Neutrophil (primary cell): Measurements from ENCODE around the gene HLA-DPB1.

ENCODE experiments used
- H3K27ac ChIP-seq: fragments of 200-600 bp; sonication (generic); 2 replicates; pipeline ENCODE4 v1.5.1; 2016; ENCODE audit warnings: mild to moderate bottlenecking, moderate library complexity
- H3K27me3 ChIP-seq: fragments of 200-600 bp; sonication (generic); 2 replicates; pipeline ENCODE4 v1.6.0; 2016; ENCODE audit warnings: mild to moderate bottlenecking
- H3K36me3 ChIP-seq: fragments of 200-600 bp; sonication (generic); 2 replicates; pipeline ENCODE4 v1.5.1; 2017
- H3K4me1 ChIP-seq, 2 experiments: fragments of 200-600 bp in 1 of 2; sonication (generic) in 1 of 2; 1 replicate in 1 of 2; 2 replicates in 1 of 2; pipeline versions ENCODE4 v1.5.1 to v1.6.1; 2013 to 2016; ENCODE audit warnings: low read depth in 1 of 2, low read length in 1 of 2, mild to moderate bottlenecking in 1 of 2, moderate library complexity in 1 of 2; ENCODE audit not compliant: control insufficient read depth in 1 of 2, insufficient read depth in 1 of 2
- H3K4me3 ChIP-seq, 2 experiments: fragments of 200-600 bp in 1 of 2; sonication (generic) in 1 of 2; 1 replicate in 1 of 2; 2 replicates in 1 of 2; pipeline ENCODE4 v1.5.1; 2013 to 2016; ENCODE audit warnings: low read depth in 1 of 2, low read length in 1 of 2, mild to moderate bottlenecking in 1 of 2, moderate library complexity in 1 of 2
- H3K9me3 ChIP-seq: fragments of 200-600 bp; sonication (generic); 2 replicates; pipeline ENCODE4 v1.5.1; 2016
- CTCF ChIP-seq: fragments of 200-600 bp; sonication (generic); IDR thresholded peaks from 2 replicates; pipeline ENCODE4 v1.5.1; 2016; ENCODE audit warnings: antibody characterized with exemption

Gene HLA-DPB1

GRCh38 chr6:33114406-33114805 is 38.6 kb downstream of the HLA-DPB1 start:
- H3K27ac ChIP-seq: no peak overlapping the region
- no peaks in the 10 kb centered on the region for H3K36me3 ChIP-seq
- no peaks in the 10 kb centered on the region for H3K9me3 ChIP-seq
- peaks cover 80% of the 10 kb centered on the region for H3K27me3 ChIP-seq
- no peak overlapping the region for H3K4me3 ChIP-seq
- TF ChIP-seq CTCF: no peak
- H3K4me1 ChIP-seq: no peaks in the 10 kb centered on the region

- H3K27me3 ChIP-seq: peaks cover 77% of the 10 kb centered on the region
- no peaks in the 10 kb centered on the region for H3K4me1 ChIP-seq
Observed at GRCh38 chr6:33116417-33116816, 40.6 kb downstream of the HLA-DPB1 start.

DNA sequence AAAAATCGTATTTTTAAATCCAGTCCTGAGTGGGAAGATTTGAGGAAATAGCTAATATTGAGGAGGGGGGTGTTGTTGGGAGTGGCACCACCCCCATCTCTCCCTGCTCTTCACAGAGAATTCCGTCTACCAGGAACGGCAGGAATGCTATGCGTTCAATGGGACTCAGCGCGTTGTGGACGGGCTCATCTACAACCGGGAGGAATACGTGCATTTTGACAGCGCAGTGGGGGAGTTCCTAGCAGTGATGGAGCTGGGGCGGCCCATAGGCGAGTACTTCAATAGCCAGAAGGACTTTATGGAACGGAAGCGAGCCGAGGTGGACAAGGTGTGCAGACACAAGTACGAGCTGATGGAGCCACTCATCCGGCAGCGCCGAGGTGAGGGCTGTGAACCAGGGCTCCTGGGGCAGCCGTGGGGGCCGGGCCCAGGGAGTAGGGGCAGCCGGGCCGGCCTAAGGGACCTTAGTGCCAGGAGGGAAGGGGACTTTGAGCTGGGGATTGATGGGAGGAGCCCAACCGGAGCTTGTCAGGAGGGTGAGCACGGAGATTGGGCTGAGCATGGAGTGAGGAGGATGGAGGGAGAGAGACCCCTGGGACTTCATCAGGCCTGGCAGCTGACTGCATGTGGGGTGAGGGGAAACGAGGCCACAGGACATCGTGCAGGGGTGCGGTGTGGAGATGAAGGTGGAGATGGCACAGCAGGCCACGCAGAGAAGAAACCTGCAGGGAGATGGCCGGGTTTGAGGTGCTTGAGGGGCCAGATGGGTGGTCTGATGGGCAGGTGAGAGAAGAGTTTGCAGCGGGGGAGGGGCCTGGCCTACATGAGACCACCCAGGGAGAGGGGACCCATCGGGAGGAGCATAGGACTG is 41.3 kb downstream of the HLA-DPB1 start:
- H3K27me3 ChIP-seq: peaks cover 77% of the 10 kb centered on the region
- no peak overlapping the region for H3K4me3 ChIP-seq
- TF ChIP-seq CTCF: no peak
- H3K36me3 ChIP-seq: no peaks in the 10 kb centered on the region
- no peaks in the 10 kb centered on the region for H3K9me3 ChIP-seq
- no peak overlapping the region for H3K27ac ChIP-seq
- H3K4me1 ChIP-seq: no peaks in the 10 kb centered on the region

More at GRCh38 chr6:33116417-33116816, 40.6 kb downstream of the HLA-DPB1 start:
- Histone ChIP-seq H3K9me3 (no peaks in the 10 kb centered on the region), H3K27ac (no peak overlapping the region), H3K4me3 (no peak overlapping the region), H3K36me3 (no peaks in the 10 kb centered on the region)
- no peak for TF ChIP-seq CTCF

- Histone ChIP-seq H3K4me1 (no peaks in the 10 kb centered on the region), H3K27me3 (peaks cover 71% of the 10 kb centered on the region), H3K27ac (no peak overlapping the region), H3K9me3 (no peaks in the 10 kb centered on the region), H3K36me3 (no peaks in the 10 kb centered on the region), H3K4me3 (no peak overlapping the region)
- no peak for TF ChIP-seq CTCF
Observed at GRCh38 chr6:33117811-33118277, 42.1 kb downstream of the HLA-DPB1 start.

DNA sequence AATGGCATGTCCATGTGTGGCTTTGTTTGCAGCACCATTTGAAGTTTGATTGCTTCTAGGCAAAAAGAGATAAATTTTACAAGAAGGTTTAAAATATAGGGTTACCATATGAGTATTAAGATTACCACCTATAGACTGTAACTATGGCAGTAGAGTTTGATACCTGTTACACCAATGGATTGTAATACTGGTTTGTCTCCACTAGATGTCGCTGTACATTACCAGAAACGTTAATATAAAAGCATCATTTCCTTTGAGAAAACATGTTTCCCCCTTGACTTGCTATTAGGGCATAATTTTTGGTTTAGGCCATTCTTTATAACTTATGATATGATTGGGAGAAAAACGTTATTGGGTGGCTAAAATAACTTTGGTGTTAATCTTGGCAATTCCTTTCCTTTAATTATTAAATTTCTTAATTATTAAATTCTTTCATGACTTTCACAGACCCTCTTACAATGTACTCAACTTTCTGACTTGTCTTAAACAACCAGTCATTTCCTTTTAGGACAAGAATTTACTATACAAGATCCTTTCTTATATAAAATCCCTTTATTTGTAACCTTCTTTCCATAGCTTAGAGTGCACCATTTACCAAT is 42.8 kb downstream of the HLA-DPB1 start:
- Histone ChIP-seq H3K9me3 (peaks cover 4% of the 10 kb centered on the region), H3K27me3 (peaks cover 63% of the 10 kb centered on the region), H3K4me1 (no peaks in the 10 kb centered on the region), H3K4me3 (no peak overlapping the region), H3K27ac (no peak overlapping the region), H3K36me3 (no peaks in the 10 kb centered on the region)
- peak; percentile 85 for TF ChIP-seq CTCF
